ENCODE measurements around the gene BAK1. TPM values are rescaled to one million over a fixed set of nuclear protein-coding genes. Genes with fewer than 3 reads are reported as not detected.
"Not testable (repeated sequence)": the region's sequence is repeated elsewhere in the genome, so short reads cannot be mapped to it uniquely, and the experiment has no call there.

Gene BAK1
- total and polyA plus RNA-seq, 5 experiments from 2014 or later, result 11.8 to 20.9 (median 16.3) TPM

GRCh38 chr6:33567836-33568235 is 12.2 kb downstream of the BAK1 start:
- no peak for ATAC-seq
- Mint-ChIP-seq H3K4me3 (no peak overlapping the region), H3K27ac (peak overlapping the region in 5 of 10 donors; percentile 13 to 81 (median 29)), H3K36me3 (peaks cover 0 to 7% (median 3%) of the 10 kb centered on the region in 3 donors), H3K9me3 (no peaks in the 10 kb centered on the region), H3K4me1 (peaks cover 16 to 32% (median 29%) of the 10 kb centered on the region in 4 donors), H3K27me3 (no peaks in the 10 kb centered on the region)
- no peak for DNase-seq
- POLR2A ChIA-PET, result interaction anchor here (0.7 to 1.1 kb wide), 5 partner anchors 18 to 250 kb away, joined by 3 to 6 read pairs (median 3); partner anchors contain the start of genes ZBTB22 and ZBTB9

DNA sequence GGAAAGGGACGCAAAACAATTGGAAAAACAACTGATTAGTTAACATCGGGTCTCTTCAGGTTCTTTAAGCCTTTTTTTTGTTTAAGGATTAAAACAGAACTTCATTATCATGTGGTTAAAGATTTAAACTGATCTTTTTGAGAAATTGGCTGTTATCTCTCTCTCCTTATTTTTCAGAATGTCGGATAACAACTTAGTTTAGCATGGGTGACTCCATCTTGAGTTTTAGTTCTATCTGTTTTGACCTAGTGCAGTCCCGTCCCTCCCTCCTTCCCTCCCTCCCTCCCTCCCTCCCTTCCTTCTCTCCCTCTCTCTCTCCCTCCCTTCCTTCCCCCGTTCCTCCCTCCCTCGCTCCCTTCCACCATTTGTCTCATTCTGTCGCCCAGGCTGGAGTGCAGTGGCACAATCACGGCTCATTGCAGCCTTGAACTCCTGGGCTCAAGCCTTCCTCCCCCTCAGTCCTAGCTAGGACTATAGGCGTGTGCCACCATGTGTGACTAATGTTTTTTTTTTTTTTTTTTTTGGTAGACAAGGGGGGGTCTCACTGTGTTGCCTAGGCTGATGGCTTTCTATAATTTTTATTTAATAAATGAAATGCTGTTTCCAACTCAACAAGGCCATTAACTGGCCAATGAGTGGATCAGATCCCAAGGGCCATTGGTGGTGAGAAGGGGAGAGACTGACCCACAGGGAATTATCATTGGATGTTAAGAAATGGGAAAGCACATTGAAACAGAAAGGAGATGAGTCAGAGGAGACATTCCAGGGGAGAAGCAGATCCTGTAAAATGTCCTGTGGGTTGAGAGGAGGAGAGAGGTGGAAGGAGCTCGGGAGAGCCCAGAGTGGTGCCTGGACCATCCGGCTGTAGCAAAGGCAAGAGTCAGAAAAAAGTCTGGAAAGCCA is 13.6 kb downstream of the BAK1 start:
- POLR2A ChIA-PET, result interaction anchor here (1.1 to 1.2 kb wide), 2 partner anchors 12 to 19 kb away, joined by 3 read pairs; no protein-coding TSS in a partner anchor
- Mint-ChIP-seq H3K4me1 (peaks cover 9 to 23% (median 20%) of the 10 kb centered on the region in 4 donors), H3K4me3 (no peak overlapping the region), H3K27me3 (no peaks in the 10 kb centered on the region), H3K36me3 (peaks cover 0 to 3% (median 0%) of the 10 kb centered on the region in 3 donors), H3K27ac (peak overlapping the region in 3 of 10 donors; percentile 21 to 77 (median 71)), H3K9me3 (no peaks in the 10 kb centered on the region)
- DNase-seq (no peak), ATAC-seq (no peak)

GRCh38 chr6:33558801-33559200 is 21.3 kb downstream of the BAK1 start:
- H3K4me3 Mint-ChIP-seq, result no peak overlapping the region
- no peaks in the 10 kb centered on the region for H3K27me3 Mint-ChIP-seq
- POLR2A ChIA-PET, result interaction anchor here (0.7 kb wide), 1 partner anchor 128 kb away, joined by 5 read pairs; no protein-coding TSS in a partner anchor
- no peak for ATAC-seq
- peak overlapping the region in 1 of 10 donors; percentile 53 for H3K27ac Mint-ChIP-seq
- H3K9me3 Mint-ChIP-seq, result no peaks in the 10 kb centered on the region
- no peaks in the 10 kb centered on the region for H3K4me1 Mint-ChIP-seq
- no peak for DNase-seq
- H3K36me3 Mint-ChIP-seq, result no peaks in the 10 kb centered on the region

DNA sequence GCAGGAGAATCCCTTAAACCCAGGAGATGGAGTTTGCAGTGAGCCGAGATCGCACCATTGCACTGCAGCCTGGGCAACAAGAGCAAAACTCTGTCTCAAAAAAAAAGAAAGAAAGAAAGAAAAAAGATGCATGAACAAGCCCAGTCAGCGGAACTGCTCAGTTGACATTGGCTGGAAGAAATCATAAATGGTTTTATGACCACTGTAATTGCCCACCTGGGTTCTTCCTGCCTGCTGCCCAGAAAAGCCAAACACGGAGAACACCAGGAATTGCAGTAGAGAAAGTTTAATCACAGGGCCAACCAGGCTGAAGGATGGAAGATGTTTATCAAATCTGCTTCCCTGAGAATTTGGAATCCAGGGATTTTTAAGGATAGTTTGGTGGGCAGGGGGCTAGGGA is 22.7 kb downstream of the BAK1 start:
- no peak for ATAC-seq

GRCh38 chr6:33552883-33553282 is 27.2 kb downstream of the BAK1 start:
- DNase-seq, H3K4me3 Mint-ChIP-seq, H3K36me3 Mint-ChIP-seq, H3K9me3 Mint-ChIP-seq, H3K27me3 Mint-ChIP-seq, ATAC-seq: not testable (repeated sequence)
- peak overlapping the region in 1 of 10 donors; percentile 75 for H3K27ac Mint-ChIP-seq
- POLR2A ChIA-PET, result interaction anchor here (0.6 kb wide), 2 partner anchors 13 to 86 kb away, joined by 3 to 5 read pairs; no protein-coding TSS in a partner anchor
- peaks cover 7 to 12% (median 10%) of the 10 kb centered on the region in 4 donors for H3K4me1 Mint-ChIP-seq

More for the DNA sequence above, 22.7 kb downstream of the BAK1 start:
- Mint-ChIP-seq H3K9me3 (no peaks in the 10 kb centered on the region), H3K27me3 (no peaks in the 10 kb centered on the region), H3K4me1 (no peaks in the 10 kb centered on the region), H3K4me3 (no peak overlapping the region), H3K27ac (no peak overlapping the region), H3K36me3 (no peaks in the 10 kb centered on the region)
- DNase-seq, result no peak
- POLR2A ChIA-PET, result no interaction called here

- no peaks in the 10 kb centered on the region for H3K27me3 Mint-ChIP-seq
- ATAC-seq, result no peak
- no peak overlapping the region for H3K27ac Mint-ChIP-seq
- no peak overlapping the region for H3K4me3 Mint-ChIP-seq
- H3K4me1 Mint-ChIP-seq, result peaks cover 10 to 18% (median 16%) of the 10 kb centered on the region in 4 donors
- DNase-seq, result no peak
- no peaks in the 10 kb centered on the region for H3K36me3 Mint-ChIP-seq
- H3K9me3 Mint-ChIP-seq, result no peaks in the 10 kb centered on the region
- POLR2A ChIA-PET, result interaction anchor here (0.6 kb wide), 1 partner anchor 85 kb away, joined by 5 read pairs; no protein-coding TSS in a partner anchor
Measured at GRCh38 chr6:33552252-33552651, 27.8 kb downstream of the BAK1 start.

DNA sequence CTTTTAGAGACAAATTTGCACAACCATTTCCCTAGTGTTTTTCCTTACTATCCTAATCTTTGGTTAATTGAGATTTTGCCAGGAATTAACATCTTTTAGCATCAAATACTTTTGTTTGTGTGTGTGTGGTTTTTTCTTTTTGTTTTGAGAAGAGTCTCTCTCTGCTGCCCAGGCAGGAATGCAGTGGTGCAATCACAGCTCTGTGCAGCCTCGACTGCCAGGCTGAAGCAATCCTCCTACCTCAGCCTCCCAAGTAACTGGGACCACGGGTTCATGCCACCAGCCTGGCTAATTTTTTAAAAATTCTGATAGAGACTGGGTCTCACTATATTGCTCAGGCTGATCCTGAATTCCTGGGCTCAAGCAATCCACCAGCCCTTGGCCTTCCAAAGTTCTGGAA is 28.5 kb downstream of the BAK1 start:
- no peaks in the 10 kb centered on the region for H3K27me3 Mint-ChIP-seq
- no peaks in the 10 kb centered on the region for H3K36me3 Mint-ChIP-seq

GRCh38 chr6:33549896-33550295 is 30.2 kb downstream of the BAK1 start:
- POLR2A ChIA-PET, result interaction anchor here (0.7 kb wide), 2 partner anchors 18 to 258 kb away, joined by 3 to 4 read pairs; no protein-coding TSS in a partner anchor
- Mint-ChIP-seq H3K27me3 (no peaks in the 10 kb centered on the region), H3K4me3 (no peak overlapping the region), H3K27ac (peak overlapping the region in 1 of 10 donors; percentile 65), H3K4me1 (peaks cover 10 to 23% (median 17%) of the 10 kb centered on the region in 4 donors), H3K36me3 (no peaks in the 10 kb centered on the region), H3K9me3 (no peaks in the 10 kb centered on the region)
- ATAC-seq (no peak), DNase-seq (no peak)

More for the DNA sequence above, 28.5 kb downstream of the BAK1 start:
- ATAC-seq (no peak), DNase-seq (no peak)
- Mint-ChIP-seq H3K4me3 (no peak overlapping the region), H3K4me1 (peaks cover 10 to 20% (median 17%) of the 10 kb centered on the region in 4 donors), H3K9me3 (no peaks in the 10 kb centered on the region), H3K27ac (peak overlapping the region in 1 of 10 donors; percentile 18)
- POLR2A ChIA-PET, result interaction anchor here (0.7 kb wide), 1 partner anchor 12 kb away, joined by 7 read pairs; no protein-coding TSS in a partner anchor

DNA sequence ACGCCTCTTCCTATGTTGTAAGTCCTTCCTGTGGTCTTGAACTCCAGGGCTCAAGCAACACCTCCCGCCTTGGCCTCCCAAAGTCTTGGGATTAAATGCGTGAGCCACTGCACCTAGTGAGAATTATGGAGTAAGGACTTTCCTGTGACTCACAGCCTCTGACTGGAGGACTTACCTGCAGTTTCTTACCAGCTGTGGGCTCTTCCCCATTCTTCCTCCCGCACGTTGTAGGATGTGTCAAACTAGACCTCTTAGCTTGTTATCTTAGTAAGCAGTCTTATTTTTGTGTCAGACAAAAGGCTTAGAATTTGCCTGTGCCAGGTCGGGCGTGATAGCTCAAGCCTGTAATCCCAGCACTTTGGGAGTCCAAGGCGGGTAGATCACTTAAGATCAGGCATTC is 30.9 kb downstream of the BAK1 start:
- POLR2A ChIA-PET, result interaction anchor here (0.6 kb wide), 1 partner anchor 147 kb away, joined by 3 read pairs; no protein-coding TSS in a partner anchor
- Mint-ChIP-seq H3K4me3 (peak overlapping the region in 2 of 10 donors; percentile 6 to 23), H3K27ac (peak overlapping the region in 4 of 10 donors; percentile 52 to 74 (median 61)), H3K36me3 (no peaks in the 10 kb centered on the region), H3K4me1 (peaks cover 10 to 23% (median 17%) of the 10 kb centered on the region in 4 donors), H3K27me3 (no peaks in the 10 kb centered on the region), H3K9me3 (no peaks in the 10 kb centered on the region)
- ATAC-seq, result no peak
- DNase-seq, result no peak

DNA sequence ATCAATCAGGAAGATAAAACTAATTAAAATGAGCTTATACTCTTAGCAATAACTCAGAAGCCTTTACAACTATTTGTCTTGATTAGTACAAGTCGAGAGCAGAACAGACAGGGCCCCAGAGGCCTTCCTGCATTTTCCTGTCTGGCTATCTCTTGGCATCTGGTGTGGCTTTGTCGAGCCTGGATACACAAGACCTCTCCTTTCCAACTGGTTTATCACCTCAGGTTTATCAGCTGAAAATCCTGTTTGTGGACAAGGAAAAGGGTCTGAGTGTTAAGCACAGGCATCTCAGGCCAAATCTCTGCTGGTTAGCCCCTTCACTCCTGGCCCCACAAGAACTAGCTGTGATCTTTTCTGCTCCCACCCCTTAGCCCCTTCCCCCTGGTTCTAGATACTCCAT is 32.6 kb downstream of the BAK1 start:
- Mint-ChIP-seq H3K27me3 (no peaks in the 10 kb centered on the region), H3K9me3 (no peaks in the 10 kb centered on the region), H3K27ac (peak overlapping the region in 9 of 10 donors; percentile 18 to 94 (median 71)), H3K4me1 (peaks cover 10 to 23% (median 17%) of the 10 kb centered on the region in 4 donors), H3K36me3 (no peaks in the 10 kb centered on the region), H3K4me3 (peak overlapping the region in 6 of 10 donors; percentile 31 to 68 (median 53))
- DNase-seq (no peak), ATAC-seq (no peak)
- POLR2A ChIA-PET, result interaction anchor here (0.9 to 1.5 kb wide), 3 partner anchors 13 to 23 kb away, joined by 3 to 6 read pairs (median 5); no protein-coding TSS in a partner anchor

DNA sequence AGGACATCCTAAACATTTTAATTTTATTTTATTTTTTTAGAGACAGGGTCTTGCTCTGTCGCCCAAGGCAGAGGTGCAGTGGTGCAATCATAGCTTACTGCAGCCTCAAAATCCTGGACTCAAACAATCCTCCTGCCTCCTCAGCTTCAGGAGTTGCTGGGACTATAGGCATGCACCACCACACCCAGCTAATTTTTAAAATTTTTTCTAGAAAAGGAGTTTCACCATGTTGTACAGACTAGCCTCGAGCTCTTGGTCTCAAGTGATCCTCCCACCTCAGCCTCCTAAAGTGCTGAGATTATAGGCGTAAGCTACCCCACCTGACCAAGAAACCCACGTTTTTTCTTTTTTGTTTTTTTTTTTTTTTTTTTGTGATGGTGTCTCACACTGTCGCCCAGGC is 33.3 kb downstream of the BAK1 start:
- Mint-ChIP-seq H3K36me3 (no peaks in the 10 kb centered on the region), H3K27me3 (no peaks in the 10 kb centered on the region), H3K9me3 (no peaks in the 10 kb centered on the region), H3K27ac (no peak overlapping the region), H3K4me3 (no peak overlapping the region), H3K4me1 (peaks cover 10 to 23% (median 17%) of the 10 kb centered on the region in 4 donors)
- no peak for ATAC-seq
- POLR2A ChIA-PET, result interaction anchor here (0.7 to 1.2 kb wide), 3 partner anchors 13 to 82 kb away, joined by 3 to 6 read pairs (median 3); no protein-coding TSS in a partner anchor
- no peak for DNase-seq

DNA sequence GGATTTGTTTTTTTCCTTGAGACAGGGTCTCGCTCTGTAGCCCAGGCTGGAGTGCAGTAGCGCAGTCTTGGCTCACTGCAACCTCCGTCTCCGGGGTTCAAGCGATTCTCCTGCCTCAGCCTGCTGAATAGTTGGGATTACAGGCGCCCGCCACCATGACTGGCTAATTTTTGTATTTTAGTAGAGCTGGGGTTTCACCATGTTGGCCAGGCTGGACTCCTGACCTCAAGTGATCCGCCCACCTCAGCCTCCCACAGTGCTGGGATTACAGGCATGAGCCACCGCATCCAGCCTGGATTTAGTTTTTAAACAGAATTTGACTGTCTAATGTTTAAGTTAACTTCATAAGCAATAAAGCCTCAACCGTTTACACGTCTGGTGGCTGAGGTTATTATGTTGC is 34.8 kb downstream of the BAK1 start:
- H3K9me3 Mint-ChIP-seq, ATAC-seq, H3K36me3 Mint-ChIP-seq, H3K27me3 Mint-ChIP-seq, H3K4me3 Mint-ChIP-seq, DNase-seq: not testable (repeated sequence)
- Mint-ChIP-seq H3K4me1 (peaks cover 10 to 23% (median 17%) of the 10 kb centered on the region in 4 donors), H3K27ac (peak overlapping the region in 2 of 10 donors; percentile 29 to 37)
- POLR2A ChIA-PET, result interaction anchor here (1.0 kb wide), 1 partner anchor 12 kb away, joined by 3 read pairs; no protein-coding TSS in a partner anchor

All from naive thymus-derived CD8-positive, alpha-beta T cell (primary cell).